Spleen (tissue), 7 donors: ENCODE measurements around the gene LIPE.

ENCODE experiments used
- CTCF ChIP-seq, 11 experiments: fragments of 200-600 bp in 7 of 11; fragments of 450-650 bp in 4 of 11; sonication (generic) in 4 of 11; IDR thresholded peaks in 8 of 11; conservative IDR thresholded peaks in 3 of 11; 1 replicate in 7 of 11; 2 replicates in 4 of 11; pipeline versions ENCODE4 v1.4.0 to v1.8.0; 2016 to 2021; ENCODE audit warnings: antibody characterized with exemption in 11 of 11, inconsistent platforms in 4 of 11, mild to moderate bottlenecking in 1 of 11
- POLR2A ChIP-seq, 3 donors: fragments of 450-650 bp; IDR thresholded peaks; one replicate each; pipeline ENCODE4 v1.5.1; 2017; ENCODE audit warnings: antibody characterized with exemption in 3 of 3, mild to moderate bottlenecking in 1 of 3
- POLR2AphosphoS5 ChIP-seq, 3 donors: sonication (generic); formaldehyde crosslinking; IDR thresholded peaks; one replicate each; pipeline ENCODE4 v1.5.1; 2017; ENCODE audit warnings: antibody characterized with exemption in 3 of 3
- donor health status: DM: no; HTN: no; CAD: no; lungs with moderate emphysema.
- donor health status: DM: no; HTN: no; CAD: no.
- donor health status: DM: no; HTN: no; CAD: no.

GRCh38 chr19:42472402-42473147, 45.4 kb upstream of the LIPE start:
- no peak for TF ChIP-seq CTCF (IDR thresholded peaks at IDR 0.05 in 8 of 11, conservative IDR thresholded peaks at IDR 0.05 in 3 of 11)
- TF ChIP-seq POLR2A (IDR thresholded peaks at IDR 0.05), result no peak
- TF ChIP-seq POLR2AphosphoS5 (IDR thresholded peaks at IDR 0.05), result no peak
